NCI-H82 treated with DMSO at 0.1 percent for 48 hours (cell line): ENCODE data around the gene INPP4A.
"Not testable (repeated sequence)": the region's sequence is repeated elsewhere in the genome, so short reads cannot be mapped to it uniquely, and the experiment has no call there.

Experiments
- DNase-seq: peaks from one replicate; lab custom pipeline; 2025; ENCODE audit not compliant: unreplicated experiment; lab: John Stamatoyannopoulos, UW

Gene INPP4A

GRCh38 chr2:98444436-98445176 lies at the start of gene INPP4A:
Gene INPP4A (plus strand): TSS chr2:98444858. CDS start chr2:98520049, 75,191 bp downstream.
- peak; percentile 62 for DNase-seq

DNA sequence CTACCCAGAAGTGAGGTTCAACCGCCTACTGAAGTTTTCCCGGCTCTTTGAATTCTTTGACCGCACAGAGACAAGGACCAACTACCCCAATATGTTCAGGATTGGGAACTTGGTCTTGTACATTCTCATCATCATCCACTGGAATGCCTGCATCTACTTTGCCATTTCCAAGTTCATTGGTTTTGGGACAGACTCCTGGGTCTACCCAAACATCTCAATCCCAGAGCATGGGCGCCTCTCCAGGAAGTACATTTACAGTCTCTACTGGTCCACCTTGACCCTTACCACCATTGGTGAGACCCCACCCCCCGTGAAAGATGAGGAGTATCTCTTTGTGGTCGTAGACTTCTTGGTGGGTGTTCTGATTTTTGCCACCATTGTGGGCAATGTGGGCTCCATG lies 48.7 kb upstream of the INPP4A start:
- DNase-seq = no peak

- DNase-seq = no peak
These were observed 47.8 kb upstream of the INPP4A start for GRCh38 chr2:98396745-98397355.

DNA sequence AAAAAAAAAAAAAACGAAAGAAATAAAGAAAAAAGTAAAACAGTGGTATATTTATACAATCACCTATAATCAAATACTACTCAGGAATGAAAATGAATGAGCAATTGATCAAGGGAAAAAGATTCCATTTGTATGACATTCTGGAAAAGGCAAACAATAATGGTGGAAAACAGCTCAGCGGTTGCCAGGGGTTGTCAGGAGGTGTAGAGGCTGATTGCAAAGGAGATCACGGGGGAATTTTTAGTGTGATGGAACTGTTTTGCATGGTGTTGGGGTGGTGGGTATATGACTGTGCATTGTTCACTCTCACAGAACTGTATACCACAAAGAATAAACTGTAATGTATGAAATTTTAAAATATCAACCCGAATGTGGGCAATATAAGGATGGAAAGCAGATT lies 45.5 kb upstream of the INPP4A start:
- no peak for DNase-seq

DNA sequence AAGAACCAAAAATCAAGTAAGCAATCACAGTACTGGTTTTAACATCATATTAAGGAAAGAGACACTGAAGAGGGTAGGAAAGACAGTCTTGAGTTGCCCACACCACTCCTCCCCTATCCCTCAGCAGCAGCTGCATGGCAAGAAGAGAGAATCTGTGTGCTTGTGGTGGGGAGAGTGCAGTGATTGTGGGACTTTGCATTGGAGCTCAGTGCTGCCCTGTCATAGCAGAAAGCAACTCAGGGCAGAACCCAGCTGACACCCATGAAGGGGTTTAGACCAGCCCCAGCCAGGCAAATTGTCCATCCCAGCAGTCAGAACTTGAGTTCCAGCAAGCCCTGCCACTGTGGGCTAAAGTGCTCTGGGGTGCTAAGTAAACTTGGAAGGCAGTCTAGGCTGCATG lies 40.8 kb upstream of the INPP4A start:
- DNase-seq = no peak

DNA sequence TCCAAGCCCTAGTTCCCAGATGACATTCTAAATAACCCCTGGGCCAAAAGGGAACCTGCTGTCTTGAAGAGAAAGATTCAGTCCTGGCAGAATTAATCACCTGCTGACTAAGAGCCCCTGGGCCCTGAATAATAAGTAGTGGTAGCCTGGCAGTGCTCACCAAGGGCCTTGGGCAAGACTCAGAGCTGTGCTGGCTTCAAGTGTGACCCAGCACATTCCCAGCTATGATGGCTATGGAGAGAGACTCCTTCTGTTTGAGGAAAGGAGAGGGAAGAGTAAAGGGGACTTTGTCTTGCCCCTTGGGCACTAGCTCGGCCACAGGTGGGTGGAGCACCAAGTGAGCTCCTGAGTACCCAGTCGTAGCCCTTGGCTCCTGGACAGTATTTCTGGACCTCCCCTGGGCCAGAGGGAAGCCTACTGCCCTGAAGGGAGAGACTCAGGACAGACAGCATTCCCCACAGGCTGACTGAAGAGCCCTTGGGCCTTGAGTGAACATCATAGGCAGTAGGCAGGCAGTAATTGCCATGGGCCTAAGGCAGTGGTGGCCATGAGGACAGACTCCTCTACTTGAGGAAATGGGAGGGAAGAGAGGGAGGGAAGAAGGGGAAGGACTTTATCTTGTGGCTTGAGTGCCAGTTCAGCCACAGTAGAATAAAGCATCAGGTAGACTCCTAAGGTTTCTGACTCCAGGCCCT lies 40.0 kb upstream of the INPP4A start:
- no peak for DNase-seq

- DNase-seq = no peak
These were observed 39.4 kb upstream of the INPP4A start for GRCh38 chr2:98405301-98405700.

- no peak for DNase-seq
These were observed 36.5 kb upstream of the INPP4A start for GRCh38 chr2:98408155-98408554.

- DNase-seq = peak; percentile 69
These were observed 31.8 kb upstream of the INPP4A start for GRCh38 chr2:98412751-98413458.

DNA sequence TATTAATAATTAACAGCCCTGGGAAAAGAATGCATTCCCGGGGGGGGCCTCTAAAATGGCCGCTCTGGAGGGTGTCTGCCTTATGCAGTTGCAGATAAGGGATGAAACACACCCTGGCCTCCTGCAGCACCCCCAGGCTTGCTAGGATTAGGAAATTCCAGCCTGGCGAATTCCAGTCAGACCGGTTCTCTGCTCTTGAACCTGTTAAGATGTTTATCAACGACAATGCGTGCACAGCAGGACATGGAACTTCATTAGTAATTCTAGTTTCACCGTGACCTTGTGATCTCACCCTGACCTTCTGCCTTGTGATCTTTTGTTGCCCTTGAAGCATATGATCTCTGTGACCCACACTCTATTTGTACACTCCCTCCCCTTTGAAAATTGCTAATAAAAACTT lies 30.4 kb upstream of the INPP4A start:
- not testable (repeated sequence) for DNase-seq

DNA sequence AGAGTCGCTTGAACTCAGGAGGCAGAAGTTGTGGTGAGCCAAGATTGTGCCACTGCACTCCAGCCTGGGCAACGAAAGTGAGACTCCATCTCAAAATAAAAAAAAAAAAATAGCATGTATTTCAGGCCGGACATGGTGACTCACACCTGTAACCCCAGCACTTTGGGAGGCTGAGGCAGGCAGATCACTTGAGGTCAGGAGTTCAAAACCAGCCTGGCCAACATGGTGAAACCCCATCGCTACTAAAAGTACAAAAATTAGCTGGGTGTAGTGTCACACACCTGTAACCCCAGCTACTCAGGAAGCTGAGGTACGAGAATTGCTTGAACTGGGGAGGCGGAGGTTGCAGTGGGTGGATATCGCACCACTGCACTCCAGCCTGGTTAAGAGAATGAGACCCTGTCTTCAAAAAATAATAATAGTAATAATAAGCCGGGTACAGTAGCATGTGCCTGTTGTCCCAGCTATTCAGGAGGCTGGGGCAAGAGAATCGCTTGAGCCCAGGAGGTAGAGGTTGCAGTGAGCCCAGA lies 28.9 kb upstream of the INPP4A start:
- DNase-seq = not testable (repeated sequence)

DNA sequence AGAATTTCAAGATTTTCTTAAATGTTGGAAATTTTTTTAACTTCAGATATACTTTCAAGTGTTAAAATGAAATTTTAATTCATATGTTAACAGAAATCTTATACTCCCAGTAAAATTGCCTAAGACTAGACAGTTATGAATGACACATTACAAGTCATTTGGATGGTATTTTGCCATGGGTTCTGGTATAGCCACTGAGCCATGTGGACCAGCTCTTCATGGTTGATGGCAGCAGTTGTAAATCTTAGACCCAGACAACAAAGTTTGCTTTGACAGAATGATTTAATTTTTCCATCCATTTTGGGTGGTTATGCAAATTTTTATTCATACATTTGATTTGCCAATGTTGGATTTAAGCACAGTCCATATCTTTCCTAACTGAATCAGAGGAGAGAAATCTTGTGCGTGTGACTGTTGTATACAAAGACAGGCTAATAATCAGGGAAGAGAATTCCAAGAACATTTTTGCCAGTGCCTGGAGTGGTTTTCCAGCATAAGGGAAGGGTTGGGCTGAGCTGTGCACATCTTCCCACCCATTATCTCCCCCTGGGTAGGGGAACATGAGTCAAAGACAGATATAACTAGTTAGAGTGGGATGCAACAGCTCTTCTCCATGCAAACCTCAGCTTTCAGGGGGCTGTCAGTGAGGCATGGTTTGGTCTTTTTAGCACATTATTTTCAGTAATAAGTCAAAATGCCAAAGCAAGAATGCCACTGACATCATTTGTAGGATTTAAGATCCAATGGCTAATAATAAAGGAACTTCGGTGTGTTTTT lies 28.1 kb upstream of the INPP4A start:
- no peak for DNase-seq

GRCh38 chr2:98419544-98419943 lies 25.1 kb upstream of the INPP4A start:
- no peak for DNase-seq

DNA sequence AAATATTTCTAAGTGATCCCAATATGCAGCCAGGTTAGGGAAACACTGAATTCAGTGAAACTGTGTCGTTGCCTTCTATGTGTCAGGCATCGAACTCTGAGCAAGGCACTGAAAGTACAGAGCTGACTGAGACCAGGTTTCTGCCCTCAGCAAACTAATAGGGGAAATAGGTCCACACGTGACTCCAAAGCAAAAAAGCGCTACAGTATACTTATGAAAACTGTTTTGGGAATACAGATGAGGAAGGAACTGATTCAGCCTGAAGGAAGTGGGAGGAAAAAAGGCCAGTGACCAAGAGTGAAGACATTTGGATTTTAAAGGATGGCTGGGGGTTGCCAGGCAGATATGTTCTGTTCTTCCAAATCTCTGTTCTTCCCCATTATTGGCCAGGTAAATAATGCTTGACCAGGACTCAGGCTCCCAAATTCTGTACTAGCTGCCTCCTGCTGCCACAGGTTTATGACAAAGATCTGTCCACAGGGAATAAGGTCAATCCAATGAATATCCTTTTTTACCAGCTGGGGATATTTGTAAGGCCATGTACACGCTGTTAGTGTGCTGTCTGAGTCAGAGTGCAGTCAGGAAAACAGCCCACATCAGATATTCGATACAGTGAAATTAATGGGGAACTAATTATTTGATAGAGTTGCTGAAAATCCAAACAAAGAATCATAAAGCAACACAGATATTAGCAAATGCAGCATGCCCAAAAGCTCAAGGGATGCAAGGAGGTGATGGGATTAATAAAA lies 24.5 kb upstream of the INPP4A start:
- no peak for DNase-seq

- DNase-seq = no peak
These were observed 22.2 kb upstream of the INPP4A start for GRCh38 chr2:98422449-98422848.

DNA sequence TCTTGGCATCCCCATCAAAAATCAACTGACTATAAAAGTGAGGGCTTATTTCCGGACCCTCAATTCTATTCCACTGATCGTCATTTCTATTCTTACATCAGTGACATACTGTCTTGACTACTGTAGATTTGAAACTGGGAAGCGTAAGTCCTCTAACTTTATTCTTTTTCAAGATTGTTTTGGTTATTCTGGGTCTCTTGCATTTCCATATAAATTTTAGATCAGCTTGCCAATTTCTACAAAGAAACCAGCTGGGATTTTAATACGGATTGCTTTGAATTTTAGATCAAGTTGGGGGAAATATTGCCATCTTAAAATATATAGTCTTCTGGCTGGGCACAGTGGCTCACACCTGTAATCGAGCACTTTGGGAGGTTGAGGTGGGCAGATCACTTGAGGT lies 17.9 kb upstream of the INPP4A start:
- no peak for DNase-seq

DNA sequence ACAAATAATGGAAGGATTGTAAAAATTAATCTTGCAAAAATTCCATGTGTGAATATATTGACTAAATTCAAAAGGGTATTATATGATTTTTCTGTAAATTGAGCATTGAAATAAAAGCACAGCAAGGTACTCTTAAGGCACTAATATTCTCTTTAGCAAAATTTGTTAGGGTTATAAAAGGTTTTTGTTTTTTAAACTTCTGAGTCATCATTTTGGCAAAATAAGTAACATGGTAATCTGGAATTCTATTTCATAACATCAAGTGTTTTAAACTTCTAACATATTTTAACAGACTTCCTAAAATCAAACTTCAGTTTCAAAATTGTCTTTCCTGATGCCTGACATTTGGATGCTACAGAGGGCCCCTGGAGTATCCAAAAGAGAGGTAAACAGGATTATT lies 12.5 kb upstream of the INPP4A start:
- no peak for DNase-seq

- no peak for DNase-seq
These were observed 11.2 kb upstream of the INPP4A start for GRCh38 chr2:98433363-98433964.

GRCh38 chr2:98434492-98434891 lies 10.2 kb upstream of the INPP4A start:
- DNase-seq = no peak
